Tibial nerve (tissue), 4 donors: ENCODE data around the gene SAMSN1.

Experiments used
- EP300 ChIP-seq, 2 donors: sonication (generic); formaldehyde crosslinking; IDR thresholded peaks; one replicate each; pipeline ENCODE4 v1.6.1; 2017; ENCODE audit warnings: antibody characterized with exemption in 2 of 2, mild to moderate bottlenecking in 1 of 2
- TF ChIP-seq, protein P1 (sequence below), 5 experiments: fragments of 200-600 bp in 3 of 5; fragments of 450-650 bp in 2 of 5; sonication (generic) in 3 of 5; IDR thresholded peaks; one replicate each; pipeline ENCODE4 v1.5.1; 2016 to 2019; ENCODE audit warnings: antibody characterized with exemption in 5 of 5, mild to moderate bottlenecking in 3 of 5, moderate library complexity in 2 of 5

DNA sequence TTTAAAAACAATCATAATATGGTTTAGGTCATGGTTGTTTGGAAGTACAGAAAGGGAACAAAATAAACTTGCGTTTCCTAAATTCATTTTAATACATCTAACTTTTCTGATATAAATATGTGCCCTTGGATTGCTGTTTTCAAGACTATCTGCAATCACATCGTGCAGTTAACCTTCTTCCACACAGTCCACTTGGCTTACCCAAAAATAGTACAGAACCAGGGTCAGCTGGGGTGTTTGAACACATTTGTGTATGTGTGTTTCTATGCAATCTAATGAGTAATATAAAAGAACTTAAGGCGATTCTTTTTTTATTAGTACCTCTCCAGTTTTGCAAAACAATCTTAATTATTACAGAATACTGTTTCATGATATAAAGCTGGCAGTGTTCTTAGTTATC is 19.9 kb downstream of the SAMSN1 start:
- TF ChIP-seq EP300 (IDR thresholded peaks at IDR 0.05): no peak
- TF ChIP-seq, protein P1, sequence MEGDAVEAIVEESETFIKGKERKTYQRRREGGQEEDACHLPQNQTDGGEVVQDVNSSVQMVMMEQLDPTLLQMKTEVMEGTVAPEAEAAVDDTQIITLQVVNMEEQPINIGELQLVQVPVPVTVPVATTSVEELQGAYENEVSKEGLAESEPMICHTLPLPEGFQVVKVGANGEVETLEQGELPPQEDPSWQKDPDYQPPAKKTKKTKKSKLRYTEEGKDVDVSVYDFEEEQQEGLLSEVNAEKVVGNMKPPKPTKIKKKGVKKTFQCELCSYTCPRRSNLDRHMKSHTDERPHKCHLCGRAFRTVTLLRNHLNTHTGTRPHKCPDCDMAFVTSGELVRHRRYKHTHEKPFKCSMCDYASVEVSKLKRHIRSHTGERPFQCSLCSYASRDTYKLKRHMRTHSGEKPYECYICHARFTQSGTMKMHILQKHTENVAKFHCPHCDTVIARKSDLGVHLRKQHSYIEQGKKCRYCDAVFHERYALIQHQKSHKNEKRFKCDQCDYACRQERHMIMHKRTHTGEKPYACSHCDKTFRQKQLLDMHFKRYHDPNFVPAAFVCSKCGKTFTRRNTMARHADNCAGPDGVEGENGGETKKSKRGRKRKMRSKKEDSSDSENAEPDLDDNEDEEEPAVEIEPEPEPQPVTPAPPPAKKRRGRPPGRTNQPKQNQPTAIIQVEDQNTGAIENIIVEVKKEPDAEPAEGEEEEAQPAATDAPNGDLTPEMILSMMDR (IDR thresholded peaks at IDR 0.05): no peak
